Activated T-helper 1 cell treated with Interleukin-2 at 50 U/mL for 16 hours (primary cell): ENCODE data around the gene ITGB2.

Source experiments
- DNase-seq: peaks from one replicate; pipeline ENCODE4 v3.0.0-alpha.2; 2020; ENCODE audit warnings: low read depth

Gene ITGB2

DNA sequence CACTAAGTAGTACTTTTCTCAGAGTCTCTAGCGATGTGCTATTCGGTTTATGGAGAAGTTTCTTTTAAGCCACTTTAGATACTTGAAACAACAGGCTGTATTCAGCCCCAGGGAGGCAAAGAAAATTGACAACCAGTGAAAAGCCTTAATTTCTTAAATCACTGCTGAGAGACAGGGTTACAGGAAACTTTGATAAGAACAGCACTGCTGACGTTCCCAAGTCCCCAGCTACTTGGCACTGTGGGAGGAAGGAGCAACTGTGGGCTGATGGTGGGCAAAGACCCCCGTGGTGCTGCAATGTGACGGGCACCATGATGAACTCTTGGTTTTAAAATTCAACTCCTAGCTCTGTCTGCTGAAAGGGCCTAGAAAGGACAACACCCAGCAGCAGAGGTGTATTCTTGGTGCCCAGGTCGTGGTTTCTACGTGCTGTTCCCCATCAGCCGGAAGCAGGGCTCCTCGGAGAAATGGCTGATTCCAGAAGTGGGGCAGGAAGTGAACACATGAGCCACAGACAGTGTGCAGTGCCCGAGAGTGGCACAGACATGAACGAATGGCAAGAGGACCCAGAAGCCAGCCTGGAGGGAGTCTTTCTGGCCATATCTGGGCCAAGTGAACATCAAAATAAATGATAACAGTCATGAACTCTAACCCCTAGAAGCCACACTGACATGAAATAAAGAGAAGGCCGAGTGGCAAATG is 52.5 kb downstream of the ITGB2 start:
- DNase-seq: no peak

DNA sequence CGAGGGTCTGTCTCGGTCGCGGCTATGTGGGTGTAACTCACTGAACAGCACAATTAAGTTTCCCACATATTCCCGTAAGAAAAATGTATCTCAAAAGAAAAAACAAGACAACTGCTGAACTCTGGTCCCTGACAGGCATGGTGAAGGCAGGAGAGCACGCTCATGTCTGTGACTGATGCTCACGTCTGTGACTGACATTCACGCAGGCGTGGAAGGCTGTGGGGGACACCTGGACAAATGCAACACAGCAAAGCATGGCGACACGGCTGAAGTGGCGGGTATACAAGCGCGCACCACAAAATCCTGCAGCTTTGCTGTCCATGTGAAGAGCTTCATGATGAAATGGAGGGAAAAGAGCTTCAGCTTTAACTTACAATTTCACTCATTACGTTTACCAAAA is 53.2 kb downstream of the ITGB2 start:
- no peak for DNase-seq

- DNase-seq: no peak
Measured at GRCh38 chr21:44866780-44867179, 53.9 kb downstream of the ITGB2 start.

- DNase-seq: no peak
Measured at GRCh38 chr21:44865561-44866280, 55.0 kb downstream of the ITGB2 start.

DNA sequence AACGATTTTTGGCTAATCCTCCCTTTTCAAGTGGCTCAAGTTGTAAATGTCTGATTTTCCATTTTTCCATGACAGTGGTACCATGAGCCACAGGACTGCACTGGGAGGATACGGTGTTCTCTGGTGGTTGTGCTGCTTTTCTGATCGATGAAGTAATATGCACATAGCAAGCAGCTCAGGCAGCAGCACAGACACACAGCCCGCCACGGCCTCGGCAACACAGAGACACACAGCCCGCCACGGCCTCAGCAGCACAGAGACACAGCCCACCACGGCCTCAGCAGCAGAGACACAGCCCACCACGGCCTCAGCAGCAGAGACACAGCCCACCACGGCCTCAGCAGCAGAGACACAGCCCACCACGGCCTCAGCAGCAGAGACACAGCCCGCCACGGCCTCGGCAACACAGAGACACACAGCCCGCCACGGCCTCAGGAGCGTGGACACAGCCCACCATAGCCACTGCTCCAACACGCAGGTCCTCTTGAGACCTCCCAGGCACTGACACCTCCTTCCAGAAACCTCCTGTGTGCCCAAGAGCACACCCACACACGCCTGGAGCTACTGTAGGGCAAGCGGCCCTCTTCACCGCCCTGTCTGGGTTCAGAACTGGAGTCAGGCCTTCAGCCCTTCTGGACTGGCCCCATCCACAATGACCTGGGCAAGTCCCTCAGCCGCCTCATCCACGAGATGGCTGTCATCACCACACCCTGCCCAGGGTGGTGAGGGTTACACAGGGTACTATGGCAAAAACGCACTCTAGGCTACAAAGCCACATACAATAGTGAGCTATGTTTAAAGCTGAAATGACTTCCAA is 57.6 kb downstream of the ITGB2 start:
- no peak for DNase-seq

DNA sequence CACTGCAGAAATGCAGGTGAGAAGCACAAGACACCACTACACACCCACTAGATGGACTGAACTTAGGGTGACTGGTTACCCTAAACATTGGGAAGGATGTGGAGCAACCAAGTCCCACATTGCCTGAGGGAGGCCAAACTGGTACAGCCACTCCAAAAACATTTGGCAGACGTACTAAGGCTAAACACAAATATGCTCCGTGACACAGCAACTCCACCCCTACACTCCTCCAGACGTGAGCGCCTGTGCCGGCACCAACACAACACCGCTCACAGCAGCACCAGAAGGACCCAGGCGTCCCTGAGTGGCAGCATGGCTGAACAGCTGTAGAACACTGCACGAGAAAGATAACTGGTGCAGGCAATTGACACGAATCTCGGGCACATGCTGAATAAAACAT is 61.9 kb downstream of the ITGB2 start:
- DNase-seq: no peak

- DNase-seq: no peak
Measured at GRCh38 chr21:44858291-44858690, 62.4 kb downstream of the ITGB2 start.

GRCh38 chr21:44857127-44857892 is 63.4 kb downstream of the ITGB2 start:
- no peak for DNase-seq

DNA sequence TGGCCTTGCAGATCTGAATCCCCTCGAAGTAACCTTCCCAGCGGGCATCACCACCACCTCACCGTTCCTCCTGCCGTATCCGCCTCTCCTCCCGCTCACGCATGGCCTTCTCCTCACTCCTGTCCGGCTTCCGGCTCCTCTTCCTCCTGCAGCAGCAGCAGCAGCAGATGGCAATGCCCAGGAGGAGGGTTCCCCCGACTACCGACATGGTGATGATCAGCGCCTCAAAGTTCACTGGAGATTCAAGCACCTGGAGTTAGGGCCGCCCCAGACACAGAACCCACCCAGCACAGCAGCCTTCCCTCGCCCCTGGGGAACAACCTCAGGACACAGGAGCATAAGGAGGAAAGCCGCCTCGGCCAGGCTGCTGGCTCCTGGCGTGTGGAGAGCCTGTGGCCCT is 64.6 kb downstream of the ITGB2 start:
- DNase-seq: no peak

DNA sequence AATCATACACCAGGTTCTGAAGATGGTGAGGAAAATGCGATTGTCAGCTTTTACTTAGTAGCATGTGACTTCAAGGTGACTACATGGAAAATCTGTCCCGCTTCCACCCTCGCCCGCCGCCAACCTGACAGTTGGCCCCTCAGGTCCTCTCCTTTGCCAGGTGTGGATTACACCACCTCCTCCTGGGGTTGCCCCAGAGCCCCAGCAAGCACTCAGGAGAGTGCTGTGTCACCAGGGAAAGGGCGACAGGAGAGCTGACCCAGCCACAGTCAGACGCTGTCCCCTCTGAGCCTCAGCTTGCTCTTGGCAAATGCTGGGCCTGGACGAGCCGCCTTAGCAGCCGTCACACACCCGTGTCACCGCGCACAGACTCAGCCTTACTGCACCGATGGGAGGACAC is 65.1 kb downstream of the ITGB2 start:
- DNase-seq: no peak

DNA sequence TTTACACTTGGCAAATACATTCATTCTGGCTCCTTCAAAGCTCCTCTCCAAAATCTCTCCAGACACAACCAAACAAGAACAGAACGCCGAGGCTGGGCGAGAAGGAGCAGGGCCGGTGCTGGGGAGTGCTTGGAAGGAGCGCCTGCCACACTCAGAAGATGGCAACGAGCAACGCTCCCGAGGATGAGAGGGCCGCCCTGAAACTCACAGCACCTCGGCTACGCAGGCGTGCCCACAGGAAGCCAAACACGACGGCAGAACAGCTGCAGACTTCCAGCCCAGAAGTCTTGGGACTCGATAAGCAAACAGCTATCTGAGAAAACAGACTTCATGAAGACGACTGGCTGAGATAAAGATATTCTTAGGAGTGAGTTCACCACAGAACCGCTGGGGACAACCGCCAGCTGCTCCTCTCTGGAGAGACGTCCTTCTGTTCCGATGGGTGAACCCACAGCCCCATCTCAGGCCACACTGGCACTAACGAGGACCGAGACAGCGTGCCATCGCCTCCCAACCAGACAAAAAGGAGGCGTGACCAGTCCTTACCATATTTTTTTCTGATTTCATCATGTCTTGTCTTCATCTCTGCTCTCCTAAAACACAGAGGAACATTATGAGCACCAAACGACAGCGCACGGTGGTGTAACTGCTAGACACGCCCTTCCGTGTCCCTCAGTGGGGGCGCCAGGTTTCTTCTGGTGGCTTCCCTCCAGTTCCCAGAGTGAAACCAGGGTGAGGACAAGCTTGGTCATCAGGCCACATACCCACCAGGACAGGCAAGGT is 65.8 kb downstream of the ITGB2 start:
- DNase-seq: no peak

DNA sequence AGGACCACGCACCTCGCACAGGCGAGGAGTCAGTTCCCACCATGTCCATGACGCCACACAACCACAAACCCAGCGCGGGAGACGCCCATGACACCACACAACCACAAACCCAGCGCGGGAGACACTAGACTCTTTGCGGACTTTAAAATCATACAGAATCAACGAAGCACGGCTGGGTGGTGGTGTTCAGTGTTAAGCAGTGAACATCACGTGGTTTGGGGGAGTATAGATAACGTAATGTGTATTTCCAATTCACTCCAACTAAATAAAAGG is 66.4 kb downstream of the ITGB2 start:
- no peak for DNase-seq

- DNase-seq: no peak
Measured at GRCh38 chr21:44853601-44854390, 66.9 kb downstream of the ITGB2 start.

DNA sequence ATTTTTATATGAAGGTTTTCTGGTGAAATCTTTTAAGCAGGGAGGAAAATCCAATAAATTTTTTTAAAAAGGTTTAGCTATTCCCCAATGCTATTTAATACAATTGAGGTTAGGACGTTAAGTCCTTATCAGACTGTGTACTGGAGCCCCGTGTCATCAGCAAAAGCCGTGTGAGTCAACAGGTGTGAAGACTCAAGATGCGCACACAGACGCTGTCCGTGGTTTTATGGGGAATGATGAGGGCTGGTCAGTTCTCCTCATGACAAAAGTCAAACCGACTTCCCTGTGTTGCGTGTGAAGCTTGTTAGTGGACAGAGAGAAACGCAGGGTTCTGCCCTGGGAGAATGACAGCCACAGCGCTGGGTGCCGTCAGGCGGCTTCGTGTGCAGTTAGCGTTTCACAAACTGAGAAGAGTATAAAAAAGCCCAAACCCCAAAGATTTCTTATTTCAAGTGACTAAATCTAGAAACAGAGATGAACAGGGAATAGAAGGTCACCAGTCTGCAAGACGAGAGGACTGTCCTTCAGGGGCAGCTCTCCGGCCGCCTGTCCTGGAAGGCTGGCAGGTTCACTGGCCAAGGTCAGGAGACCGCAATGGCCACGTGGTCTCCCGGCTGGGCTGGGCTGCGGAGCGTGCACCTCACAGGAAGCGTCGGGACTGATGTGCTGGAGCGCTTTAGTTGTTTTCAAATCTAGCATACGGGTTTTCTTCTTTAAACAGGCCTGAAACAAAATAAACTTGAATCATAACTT is 69.6 kb downstream of the ITGB2 start:
- DNase-seq: no peak

DNA sequence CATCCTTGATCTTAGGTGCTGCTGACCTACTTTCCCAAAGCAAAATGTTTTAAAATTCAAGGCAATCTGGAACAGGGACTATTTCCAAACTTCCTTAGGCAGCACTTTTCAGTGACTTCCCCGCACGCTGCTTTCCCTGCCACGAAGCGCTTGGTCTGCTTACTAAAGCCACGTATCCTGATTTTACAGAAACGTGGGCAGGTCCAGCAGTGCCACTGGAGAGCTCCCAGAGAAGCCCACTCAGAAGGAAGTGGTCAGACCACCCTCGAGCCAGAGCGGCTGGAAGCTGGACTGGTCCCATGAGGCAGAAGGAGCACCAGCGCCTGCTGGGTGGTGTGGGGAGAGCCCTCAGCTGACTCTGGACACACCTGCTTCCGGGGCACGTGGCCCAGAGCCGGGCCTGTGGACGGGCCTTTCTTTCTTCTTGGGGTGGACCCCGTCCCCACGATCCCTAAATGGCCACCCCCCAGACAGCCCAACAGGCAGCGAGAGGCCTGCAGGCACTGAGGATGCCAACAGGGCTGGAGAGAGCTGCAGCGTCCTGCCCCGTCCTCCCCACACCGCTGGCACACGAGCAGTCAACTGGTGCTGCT is 70.4 kb downstream of the ITGB2 start:
- DNase-seq: no peak

GRCh38 chr21:44849616-44850130 is 71.0 kb downstream of the ITGB2 start:
- DNase-seq: no peak

DNA sequence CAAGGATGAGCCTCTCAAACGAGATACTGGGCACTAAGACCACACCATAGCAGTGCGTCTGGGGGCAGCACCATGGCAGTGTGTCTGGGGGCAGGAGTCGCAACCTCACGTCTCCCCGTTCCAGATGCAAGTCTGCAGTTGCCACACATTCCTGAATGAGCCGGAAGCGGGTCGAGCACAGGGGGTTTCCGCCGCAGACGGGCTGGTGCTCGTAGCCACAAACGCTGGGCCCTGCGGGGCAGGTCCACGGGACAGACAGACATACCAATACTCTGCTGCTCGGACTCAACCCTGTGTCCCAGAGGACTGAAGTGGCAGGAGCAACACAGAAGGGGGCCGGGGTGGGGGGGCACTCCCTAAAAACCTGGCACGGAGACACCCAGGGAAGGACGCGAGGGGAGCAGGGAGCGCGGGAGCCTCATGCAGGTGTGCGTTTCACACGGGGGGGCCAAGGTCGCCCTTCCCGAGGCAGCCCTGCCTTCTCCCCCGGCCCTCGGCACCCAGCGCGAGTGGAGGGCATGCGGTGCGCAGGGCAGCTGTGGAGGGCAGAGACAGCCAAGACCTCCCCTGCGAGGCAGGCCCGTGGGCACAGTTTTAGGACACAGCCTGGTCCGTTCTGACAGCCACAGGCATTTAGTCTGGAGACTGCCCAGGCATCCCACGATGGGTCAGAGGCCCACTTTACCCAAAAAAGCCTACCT is 71.7 kb downstream of the ITGB2 start:
- no peak for DNase-seq

DNA sequence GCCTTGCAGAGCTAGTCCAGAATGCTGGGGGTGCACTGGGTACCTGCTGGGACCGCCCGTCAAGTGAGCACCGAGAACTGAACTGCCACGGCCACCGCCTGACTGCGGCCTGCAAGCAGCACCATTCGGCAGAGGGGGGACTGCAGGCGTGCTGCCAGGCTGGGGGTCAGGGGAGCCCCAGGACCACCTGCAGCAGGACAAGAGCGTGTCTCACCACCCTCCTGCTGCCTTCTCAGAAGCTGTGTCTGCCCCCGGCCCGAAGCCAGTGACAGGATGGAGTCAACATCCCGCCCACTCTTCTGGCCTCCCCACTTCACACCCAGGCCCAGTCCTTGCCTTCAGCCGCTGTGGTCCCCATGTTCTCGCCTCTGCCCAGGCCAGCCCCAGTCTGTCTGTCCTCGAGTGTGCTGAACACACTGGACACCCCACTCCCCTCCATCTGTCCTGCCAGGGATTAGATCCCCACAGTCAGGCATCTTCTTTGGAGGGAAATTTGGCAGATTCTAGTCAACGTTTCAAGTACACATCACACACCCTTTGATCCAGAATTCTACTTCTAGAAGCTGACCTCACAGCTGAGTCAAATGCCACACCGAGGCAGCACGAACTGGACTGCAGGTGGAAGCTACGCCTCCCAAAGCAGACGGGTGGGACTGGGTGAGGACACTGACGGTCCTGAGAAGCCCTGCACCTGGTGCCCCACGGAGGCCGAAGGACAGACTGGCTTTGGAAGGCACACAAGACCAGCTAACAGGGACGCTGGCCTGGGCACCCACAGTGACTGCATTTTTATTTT is 73.2 kb downstream of the ITGB2 start:
- no peak for DNase-seq
